Adrenal gland (tissue), 5 donors: ENCODE results near the gene RAB34.

Source experiments
- POLR2A ChIP-seq, 2 donors: fragments of 450-650 bp; IDR thresholded peaks; one replicate each; pipeline ENCODE4 v1.6.1; 2017; ENCODE audit warnings: antibody characterized with exemption in 2 of 2, mild to moderate bottlenecking in 2 of 2, moderate library complexity in 1 of 2
- TF ChIP-seq, protein P1 (sequence below), 6 experiments: fragments of 450-650 bp in 4 of 6; fragments of 200-600 bp in 2 of 6; sonication (generic) in 1 of 6; IDR thresholded peaks; 1 replicate in 5 of 6; 2 replicates in 1 of 6; pipeline versions ENCODE4 v1.5.1 to v1.8.0; 2016 to 2021; ENCODE audit warnings: antibody characterized with exemption in 6 of 6, mild to moderate bottlenecking in 2 of 6, moderate library complexity in 1 of 6
- donor health status: DM: no; HTN: no; CAD: no.

GRCh38 chr17:28716740-28717577 is 709 bp downstream of the RAB34 start:
- no peak for TF ChIP-seq POLR2A (IDR thresholded peaks at IDR 0.05)
- TF ChIP-seq, protein P1, sequence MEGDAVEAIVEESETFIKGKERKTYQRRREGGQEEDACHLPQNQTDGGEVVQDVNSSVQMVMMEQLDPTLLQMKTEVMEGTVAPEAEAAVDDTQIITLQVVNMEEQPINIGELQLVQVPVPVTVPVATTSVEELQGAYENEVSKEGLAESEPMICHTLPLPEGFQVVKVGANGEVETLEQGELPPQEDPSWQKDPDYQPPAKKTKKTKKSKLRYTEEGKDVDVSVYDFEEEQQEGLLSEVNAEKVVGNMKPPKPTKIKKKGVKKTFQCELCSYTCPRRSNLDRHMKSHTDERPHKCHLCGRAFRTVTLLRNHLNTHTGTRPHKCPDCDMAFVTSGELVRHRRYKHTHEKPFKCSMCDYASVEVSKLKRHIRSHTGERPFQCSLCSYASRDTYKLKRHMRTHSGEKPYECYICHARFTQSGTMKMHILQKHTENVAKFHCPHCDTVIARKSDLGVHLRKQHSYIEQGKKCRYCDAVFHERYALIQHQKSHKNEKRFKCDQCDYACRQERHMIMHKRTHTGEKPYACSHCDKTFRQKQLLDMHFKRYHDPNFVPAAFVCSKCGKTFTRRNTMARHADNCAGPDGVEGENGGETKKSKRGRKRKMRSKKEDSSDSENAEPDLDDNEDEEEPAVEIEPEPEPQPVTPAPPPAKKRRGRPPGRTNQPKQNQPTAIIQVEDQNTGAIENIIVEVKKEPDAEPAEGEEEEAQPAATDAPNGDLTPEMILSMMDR (IDR thresholded peaks at IDR 0.05): peak in 1 of 6 experiments; percentile 5
